HL-60 (cell line): ENCODE measurements around the gene MYL12A.
"Not testable (repeated sequence)": the region's sequence is repeated elsewhere in the genome, so short reads cannot be mapped to it uniquely, and the experiment has no call there.

Experiments used
- DNase-seq, 2 experiments: peaks; one replicate each; pipeline ENCODE4 v3.0.0-alpha.2; 2010 to 2020; ENCODE audit warnings: low read depth in 1 of 2, low spot score in 1 of 2
- H3K27ac ChIP-seq: fragments of 250-450 bp; sonication (Bioruptor Pico); replicated peaks from 2 replicates; pipeline ENCODE4 v1.5.1; 2020; ENCODE audit warnings: mild to moderate bottlenecking, moderate library complexity
- H3K27me3 ChIP-seq: fragments of 250-450 bp; sonication (Bioruptor Pico); 2 replicates; pipeline ENCODE4 v1.5.1; 2021; ENCODE audit warnings: mild to moderate bottlenecking, moderate library complexity; ENCODE audit not compliant: insufficient read depth, poor library complexity, severe bottlenecking
- H3K4me3 ChIP-seq: replicated peaks from 2 replicates; pipeline ENCODE4 v1.5.1; 2011; ENCODE audit warnings: mild to moderate bottlenecking, control low read depth, low read length; ENCODE audit not compliant: insufficient read depth
- CTCF ChIP-seq: IDR thresholded peaks from one replicate; pipeline ENCODE4 v1.5.1; 2011; ENCODE audit warnings: low read length, control low read depth, inconsistent platforms; ENCODE audit not compliant: insufficient read depth
- GABPA ChIP-seq: IDR thresholded peaks from 2 replicates; pipeline ENCODE4 v1.6.1; 2012; ENCODE audit warnings: low read depth
- POLR2AphosphoS5 ChIP-seq: IDR thresholded peaks from 2 replicates; pipeline ENCODE4 v1.6.1; 2012; ENCODE audit warnings: low read depth
- REST ChIP-seq: IDR thresholded peaks from 2 replicates; pipeline ENCODE4 v1.6.1; 2012; ENCODE audit warnings: low read depth; ENCODE audit not compliant: insufficient replicate concordance
- SPI1 ChIP-seq: IDR thresholded peaks from 2 replicates; pipeline ENCODE4 v1.6.1; 2012; ENCODE audit warnings: low read depth, mild to moderate bottlenecking, borderline replicate concordance

MYL12A gene

GRCh38 chr18:3219241-3219630 lies 28.4 kb upstream of the MYL12A start:
- DNase-seq, result no peak
- H3K27ac ChIP-seq, result no peak overlapping the region
- no peaks in the 10 kb centered on the region for H3K27me3 ChIP-seq
- H3K4me3 ChIP-seq, result no peak overlapping the region
- TF ChIP-seq CTCF (no peak), POLR2AphosphoS5 (no peak), SPI1 (no peak)

- Histone ChIP-seq H3K27ac (no peak within 1 kb of the TSS), H3K27me3 (no peaks in the 10 kb centered on the region), H3K4me3 (no peak within 1 kb of the TSS)
- no peak for TF ChIP-seq REST
- no peak for TF ChIP-seq SPI1
- TF ChIP-seq POLR2AphosphoS5, result no peak
- no peak for TF ChIP-seq CTCF
- TF ChIP-seq GABPA, result no peak
- no peak for DNase-seq
Measured at GRCh38 chr18:3219631-3220335, 27.8 kb upstream of the MYL12A start, which contains the start of gene MYOM1. Gene MYOM1 (minus strand): TSS chr18:3219968. CDS start chr18:3215223, 4,745 bp downstream.

DNA sequence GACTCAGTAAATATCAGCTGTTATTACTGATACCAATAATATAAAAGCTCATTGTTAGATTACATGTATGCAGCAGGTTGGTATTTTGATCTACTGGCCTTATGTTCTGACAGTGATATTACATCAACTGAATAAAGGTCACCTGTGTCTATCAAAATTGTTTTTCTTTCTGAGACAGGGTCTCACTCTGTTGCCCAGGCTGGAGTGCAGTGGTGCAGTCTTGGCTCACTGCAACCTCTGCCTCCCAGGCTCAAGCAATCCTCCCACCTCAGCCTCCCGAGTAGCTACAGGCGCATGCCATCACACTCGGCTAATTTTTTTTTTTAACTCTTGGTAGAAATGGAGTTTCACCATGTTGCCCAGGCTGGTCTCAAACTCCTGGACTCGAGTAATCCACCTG lies 26.7 kb upstream of the MYL12A start:
- not testable (repeated sequence) for H3K27me3 ChIP-seq, DNase-seq, H3K27ac ChIP-seq, H3K4me3 ChIP-seq

DNA sequence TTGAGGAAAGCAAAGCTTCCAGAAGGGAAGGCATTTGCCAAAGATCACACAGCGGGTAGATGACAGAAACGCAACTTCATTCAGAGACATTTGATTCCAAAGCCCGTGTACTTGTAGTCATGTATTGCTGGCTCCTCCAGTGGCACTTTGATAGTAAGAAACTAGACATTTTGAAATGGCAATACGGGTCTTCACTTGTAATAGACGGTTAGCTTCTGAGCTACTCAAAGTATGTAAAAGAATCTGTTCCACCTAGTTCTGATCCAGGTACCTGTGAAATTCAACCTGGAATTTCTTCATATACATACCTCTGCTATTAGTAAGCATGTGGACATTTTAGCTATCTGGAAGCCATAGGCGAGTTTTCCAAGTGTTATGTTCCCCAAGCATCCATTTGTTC lies 26.1 kb upstream of the MYL12A start:
- H3K4me3 ChIP-seq, result no peak overlapping the region
- no peak for DNase-seq
- no peak overlapping the region for H3K27ac ChIP-seq
- TF ChIP-seq REST, result no peak
- no peak for TF ChIP-seq POLR2AphosphoS5
- no peak for TF ChIP-seq CTCF
- no peak for TF ChIP-seq GABPA
- TF ChIP-seq SPI1, result no peak
- H3K27me3 ChIP-seq, result no peaks in the 10 kb centered on the region
